Peyer's patch (tissue), 4 donors: ENCODE measurements around the gene LDLRAD4. TPM values are rescaled to one million over a fixed set of nuclear protein-coding genes. Genes with fewer than 3 reads are reported as not detected.

Source experiments
- DNase-seq, 3 donors: peaks; one replicate each; pipeline ENCODE4 v3.0.0-alpha.2; 2017 to 2019
- H3K27ac ChIP-seq, 4 donors: fragments of 200-600 bp; sonication (generic); one replicate each; pipeline ENCODE4 v1.5.1; 2016 to 2019
- H3K27me3 ChIP-seq, 2 donors: fragments of 200-600 bp; sonication (generic); one replicate each; pipeline ENCODE4 v1.5.1; 2019
- H3K36me3 ChIP-seq, 3 donors: fragments of 200-600 bp; sonication (generic); one replicate each; pipeline ENCODE4 v1.5.1; 2016 to 2019
- H3K4me1 ChIP-seq, 4 donors: fragments of 200-600 bp; sonication (generic); one replicate each; pipeline ENCODE4 v1.5.1; 2016 to 2019
- H3K4me3 ChIP-seq, 4 donors: fragments of 200-600 bp; sonication (generic); 1 replicate in 3 of 4; 2 replicates in 1 of 4; pipeline ENCODE4 v1.5.1; 2016 to 2019; ENCODE audit warnings: mild to moderate bottlenecking in 1 of 4
- H3K9me3 ChIP-seq, 4 donors: fragments of 200-600 bp; sonication (generic); one replicate each; pipeline ENCODE4 v1.5.1; 2016 to 2019; ENCODE audit warnings: mild to moderate bottlenecking in 1 of 4
- POLR2A ChIP-seq, 2 donors: fragments of 450-650 bp; IDR thresholded peaks; one replicate each; pipeline ENCODE4 v1.5.1; 2017; ENCODE audit warnings: antibody characterized with exemption in 2 of 2, mild to moderate bottlenecking in 2 of 2, moderate library complexity in 2 of 2
- total RNA-seq, 4 donors: library from RNA; depleted of rRNA; stranded (reverse); fragments of >200 nt; gene quantifications; one replicate each; pipeline ENCODE4 v1.1.0, GENCODE V29; 2016
- TF ChIP-seq, protein P1 (sequence below), 6 experiments: fragments of 450-650 bp in 4 of 6; fragments of 200-600 bp in 2 of 6; sonication (generic) in 1 of 6; IDR thresholded peaks; one replicate each; pipeline ENCODE4 v1.5.1; 2017 to 2019; ENCODE audit warnings: antibody characterized with exemption in 6 of 6, mild to moderate bottlenecking in 3 of 6, moderate library complexity in 1 of 6

The LDLRAD4 gene
- total RNA-seq, 4 donors from 2014 or later = 24.8 to 128 (median 50.0) TPM

DNA sequence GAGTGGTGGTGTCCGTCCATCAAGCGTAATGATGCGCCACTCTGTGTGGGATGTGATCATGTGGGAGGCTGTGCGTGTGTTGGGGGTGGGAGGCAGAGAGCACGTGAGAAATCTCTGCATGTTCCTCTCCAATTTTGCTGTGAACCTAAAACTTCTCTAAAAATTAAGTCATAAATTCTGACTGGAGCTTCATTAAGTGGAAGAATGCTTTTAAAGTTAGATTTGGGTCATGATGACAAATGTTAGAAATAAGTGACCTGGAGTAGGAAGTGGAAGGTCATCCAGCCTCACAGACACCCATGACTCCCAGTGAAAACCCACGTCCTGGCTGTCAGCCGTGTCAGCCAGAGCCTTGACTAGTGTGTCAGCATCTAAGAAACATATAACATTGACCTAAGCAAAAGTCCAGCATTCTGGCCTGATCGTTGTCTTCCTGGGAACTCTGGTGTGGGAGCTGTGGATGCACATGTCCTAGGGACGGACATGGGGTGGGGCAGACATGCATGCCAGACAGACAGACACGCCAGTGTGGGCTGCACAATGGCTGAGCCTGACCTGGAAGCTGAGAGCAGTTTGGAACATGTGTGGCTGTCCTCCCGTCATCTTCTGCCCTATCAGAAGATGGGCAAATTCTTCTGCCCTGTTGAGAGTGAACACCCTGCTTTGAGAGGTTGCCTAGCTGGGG is 262.2 kb downstream of the LDLRAD4 start:
- no peaks in the 10 kb centered on the region for H3K4me1 ChIP-seq
- H3K4me3 ChIP-seq = no peak overlapping the region
- H3K27ac ChIP-seq = no peak overlapping the region
- no peaks in the 10 kb centered on the region for H3K27me3 ChIP-seq
- no peaks in the 10 kb centered on the region for H3K9me3 ChIP-seq
- DNase-seq = no peak
- peaks cover 0 to 4% (median 0%) of the 10 kb centered on the region in 3 donors for H3K36me3 ChIP-seq
- no peak for TF ChIP-seq POLR2A (IDR thresholded peaks at IDR 0.05)
- TF ChIP-seq, protein P1, sequence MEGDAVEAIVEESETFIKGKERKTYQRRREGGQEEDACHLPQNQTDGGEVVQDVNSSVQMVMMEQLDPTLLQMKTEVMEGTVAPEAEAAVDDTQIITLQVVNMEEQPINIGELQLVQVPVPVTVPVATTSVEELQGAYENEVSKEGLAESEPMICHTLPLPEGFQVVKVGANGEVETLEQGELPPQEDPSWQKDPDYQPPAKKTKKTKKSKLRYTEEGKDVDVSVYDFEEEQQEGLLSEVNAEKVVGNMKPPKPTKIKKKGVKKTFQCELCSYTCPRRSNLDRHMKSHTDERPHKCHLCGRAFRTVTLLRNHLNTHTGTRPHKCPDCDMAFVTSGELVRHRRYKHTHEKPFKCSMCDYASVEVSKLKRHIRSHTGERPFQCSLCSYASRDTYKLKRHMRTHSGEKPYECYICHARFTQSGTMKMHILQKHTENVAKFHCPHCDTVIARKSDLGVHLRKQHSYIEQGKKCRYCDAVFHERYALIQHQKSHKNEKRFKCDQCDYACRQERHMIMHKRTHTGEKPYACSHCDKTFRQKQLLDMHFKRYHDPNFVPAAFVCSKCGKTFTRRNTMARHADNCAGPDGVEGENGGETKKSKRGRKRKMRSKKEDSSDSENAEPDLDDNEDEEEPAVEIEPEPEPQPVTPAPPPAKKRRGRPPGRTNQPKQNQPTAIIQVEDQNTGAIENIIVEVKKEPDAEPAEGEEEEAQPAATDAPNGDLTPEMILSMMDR (IDR thresholded peaks at IDR 0.05) = no peak

DNA sequence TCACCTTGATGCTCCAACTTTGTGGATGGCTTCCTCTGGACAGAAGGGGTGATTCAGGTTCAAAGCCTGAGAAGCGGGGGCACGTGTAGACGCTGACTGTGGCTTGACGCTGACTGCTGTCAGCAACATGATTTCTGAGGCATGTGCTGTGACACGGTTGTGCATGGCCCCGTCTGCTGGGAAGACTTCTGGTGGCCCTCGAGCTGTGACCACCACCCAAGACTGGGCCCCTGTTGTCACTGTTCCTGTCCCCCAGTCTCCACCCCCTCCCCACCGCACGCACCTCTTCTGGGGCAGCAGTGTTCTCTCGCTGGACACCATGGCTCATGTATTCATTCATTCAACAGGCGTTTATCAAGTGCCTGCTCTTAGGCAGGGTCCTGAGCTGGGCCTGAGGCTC is 262.8 kb downstream of the LDLRAD4 start:
- H3K9me3 ChIP-seq = no peaks in the 10 kb centered on the region
- H3K27me3 ChIP-seq = no peaks in the 10 kb centered on the region
- DNase-seq = no peak
- TF ChIP-seq, protein P1 (IDR thresholded peaks at IDR 0.05) = no peak
- no peak for TF ChIP-seq POLR2A (IDR thresholded peaks at IDR 0.05)
- no peak overlapping the region for H3K4me3 ChIP-seq
- H3K4me1 ChIP-seq = no peaks in the 10 kb centered on the region
- peaks cover 0 to 4% (median 0%) of the 10 kb centered on the region in 3 donors for H3K36me3 ChIP-seq
- H3K27ac ChIP-seq = no peak overlapping the region

DNA sequence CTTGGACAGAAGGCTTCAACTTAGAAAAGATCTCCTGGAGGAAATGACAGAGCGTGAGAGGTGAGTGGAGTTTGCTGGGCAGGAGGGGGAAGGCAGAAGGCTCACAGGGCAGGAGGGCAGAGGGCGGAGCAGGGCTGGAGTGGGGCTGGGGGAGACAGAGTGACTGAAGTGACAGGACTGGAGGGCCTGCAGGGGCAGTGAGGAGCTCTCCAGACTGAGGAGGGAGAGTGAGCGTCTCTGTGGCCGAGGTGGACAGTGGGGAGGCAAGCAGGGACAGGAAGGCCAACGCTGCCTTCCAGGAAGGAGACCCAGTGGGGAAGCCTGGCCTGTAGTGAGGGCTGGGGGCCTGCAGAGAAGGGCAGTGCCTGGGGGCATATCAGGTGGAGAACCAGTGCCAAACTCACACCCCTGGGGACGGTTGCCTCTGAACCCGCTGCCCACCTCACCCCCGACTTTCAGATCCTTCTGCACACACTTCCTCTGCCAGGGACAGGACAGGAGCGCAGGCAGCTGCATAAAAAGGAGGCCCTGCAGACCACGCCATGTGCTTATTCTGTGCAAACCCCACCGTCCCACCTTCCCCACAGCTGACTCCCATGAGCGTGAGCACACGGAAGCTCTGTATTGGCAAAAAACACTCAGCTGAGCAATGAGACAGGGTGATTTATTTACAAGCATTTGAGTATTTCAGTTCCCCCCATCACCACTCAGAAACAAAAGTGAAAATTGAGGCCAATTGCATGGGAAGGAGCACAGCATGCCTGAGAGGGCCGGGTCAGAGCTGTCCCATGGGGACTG is 263.5 kb downstream of the LDLRAD4 start:
- Histone ChIP-seq H3K4me3 (no peak overlapping the region), H3K36me3 (peaks cover 0 to 4% (median 0%) of the 10 kb centered on the region in 3 donors), H3K27ac (peak overlapping the region in 1 of 4 donors; percentile 11), H3K9me3 (no peaks in the 10 kb centered on the region), H3K4me1 (no peaks in the 10 kb centered on the region), H3K27me3 (no peaks in the 10 kb centered on the region)
- DNase-seq = no peak
- TF ChIP-seq POLR2A (IDR thresholded peaks at IDR 0.05) = no peak
- TF ChIP-seq, protein P1 (IDR thresholded peaks at IDR 0.05) = no peak

DNA sequence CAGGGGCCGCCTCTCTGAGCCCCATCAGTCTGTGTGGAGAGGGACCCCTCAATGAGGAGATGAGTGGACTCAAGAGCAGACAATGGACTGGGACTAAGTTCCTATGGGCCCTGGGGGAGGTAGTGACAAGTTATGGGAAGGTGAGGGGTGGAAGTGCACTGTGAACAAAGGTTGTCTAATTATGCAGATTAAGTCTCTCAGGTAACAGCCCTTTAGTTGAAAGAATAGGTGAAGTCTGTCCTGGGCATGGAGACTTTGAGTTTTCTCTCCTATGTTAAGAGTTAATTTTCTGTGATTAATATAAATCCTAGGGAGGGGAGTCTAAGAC is 264.0 kb downstream of the LDLRAD4 start:
- TF ChIP-seq, protein P1 (IDR thresholded peaks at IDR 0.05) = no peak
- TF ChIP-seq POLR2A (IDR thresholded peaks at IDR 0.05) = no peak
- Histone ChIP-seq H3K36me3 (peaks cover 0 to 4% (median 0%) of the 10 kb centered on the region in 3 donors), H3K9me3 (no peaks in the 10 kb centered on the region), H3K27ac (no peak overlapping the region), H3K27me3 (no peaks in the 10 kb centered on the region), H3K4me3 (no peak overlapping the region), H3K4me1 (no peaks in the 10 kb centered on the region)
- DNase-seq = no peak

GRCh38 chr18:13483316-13484270 is 265.0 kb downstream of the LDLRAD4 start:
- H3K4me3 ChIP-seq = no peak overlapping the region
- H3K4me1 ChIP-seq = no peaks in the 10 kb centered on the region
- no peak for TF ChIP-seq POLR2A (IDR thresholded peaks at IDR 0.05)
- TF ChIP-seq, protein P1 (IDR thresholded peaks at IDR 0.05) = no peak
- peaks cover 0 to 4% (median 0%) of the 10 kb centered on the region in 3 donors for H3K36me3 ChIP-seq
- H3K9me3 ChIP-seq = no peaks in the 10 kb centered on the region
- H3K27ac ChIP-seq = no peak overlapping the region
- DNase-seq = peak in 1 of 3 donors; percentile 29
- H3K27me3 ChIP-seq = no peaks in the 10 kb centered on the region
